NCI-H1436 (cell line): ENCODE measurements around the gene MIAT.
A peak's percentile ranks its signal among the peaks of the same experiment; 100 is the strongest.
"Not testable (repeated sequence)": the region's sequence is repeated elsewhere in the genome, so short reads cannot be mapped to it uniquely, and the experiment has no call there.

ENCODE experiments used
- DNase-seq: peaks from one replicate; lab custom pipeline; 2025; lab: John Stamatoyannopoulos, UW

MIAT gene

GRCh38 chr22:26656891-26657851, at the start of gene MIAT:
TSS of gene MIAT (plus strand) at chr22:26657588.
- DNase-seq = peak; percentile 68

GRCh38 chr22:26608129-26608528, 49.3 kb upstream of the MIAT start:
- DNase-seq = peak; percentile 10

- DNase-seq = no peak
These were observed 48.1 kb upstream of the MIAT start for GRCh38 chr22:26609287-26609686.

GRCh38 chr22:26610072-26610958, 47.1 kb upstream of the MIAT start:
- DNase-seq = no peak

- no peak for DNase-seq
These were observed 46.4 kb upstream of the MIAT start for GRCh38 chr22:26610996-26611395.

- DNase-seq = no peak
These were observed 44.7 kb upstream of the MIAT start for GRCh38 chr22:26612652-26613051.

- DNase-seq = not testable (repeated sequence)
These were observed 43.6 kb upstream of the MIAT start for GRCh38 chr22:26613753-26614152.

- DNase-seq = no peak
These were observed 43.1 kb upstream of the MIAT start for GRCh38 chr22:26614322-26614721.

- no peak for DNase-seq
These were observed 42.2 kb upstream of the MIAT start for GRCh38 chr22:26615149-26615548.

- DNase-seq = no peak
These were observed 41.5 kb upstream of the MIAT start for GRCh38 chr22:26615830-26616435.

GRCh38 chr22:26616650-26617049, 40.7 kb upstream of the MIAT start:
- no peak for DNase-seq

- no peak for DNase-seq
These were observed 39.9 kb upstream of the MIAT start, which contains the start of gene CRYBB1 for GRCh38 chr22:26617271-26618199. TSS of gene CRYBB1 (minus strand) at chr22:26618027. CDS start at chr22:26616319, 1,708 bp downstream.

GRCh38 chr22:26618455-26618854, 38.9 kb upstream of the MIAT start:
- DNase-seq = no peak

GRCh38 chr22:26619510-26619909, 37.9 kb upstream of the MIAT start:
- no peak for DNase-seq

GRCh38 chr22:26620197-26620596, 37.2 kb upstream of the MIAT start:
- no peak for DNase-seq

- no peak for DNase-seq
These were observed 35.7 kb upstream of the MIAT start, which contains the start of gene CRYBA4 for GRCh38 chr22:26621663-26622062. TSS of gene CRYBA4 (plus strand) at chr22:26621963. CDS start at chr22:26622597, 634 bp downstream.

GRCh38 chr22:26623984-26624383, 33.4 kb upstream of the MIAT start:
- no peak for DNase-seq

GRCh38 chr22:26624803-26625202, 32.6 kb upstream of the MIAT start:
- no peak for DNase-seq

GRCh38 chr22:26629988-26630761, 27.2 kb upstream of the MIAT start:
- DNase-seq = no peak

- no peak for DNase-seq
These were observed 26.1 kb upstream of the MIAT start for GRCh38 chr22:26631282-26631681.
